CD14-positive monocyte (primary cell): Measurements from ENCODE around the gene MYH13. TPM values are rescaled to one million over a fixed set of nuclear protein-coding genes. Genes with fewer than 3 reads are reported as not detected.

Experiments
- DNase-seq, 3 donors: peaks; one replicate each; pipeline ENCODE4 v3.0.0-alpha.2; 2011 to 2022
- H2AFZ ChIP-seq: 2 replicates; pipeline ENCODE4 v1.6.0; 2012; ENCODE audit warnings: mild to moderate bottlenecking, low read depth, low read length, inconsistent platforms; ENCODE audit not compliant: insufficient read depth, poor library complexity, severe bottlenecking
- H3K27ac ChIP-seq, 2 donors: 1 replicate in 1 of 2; 2 replicates in 1 of 2; pipeline ENCODE4 v1.5.1; 2012 to 2013; ENCODE audit warnings: low read length in 2 of 2, control low read depth in 1 of 2, inconsistent platforms in 1 of 2, low read depth in 1 of 2, mild to moderate bottlenecking in 1 of 2
- H3K27me3 ChIP-seq, 2 donors: one replicate each; pipeline versions ENCODE4 v1.6.0 to v1.6.1; 2011 to 2013; ENCODE audit warnings: low read length in 2 of 2; ENCODE audit not compliant: control insufficient read depth in 2 of 2, insufficient read depth in 2 of 2
- H3K36me3 ChIP-seq, 2 donors: replicated peaks in 1 of 2; 1 replicate in 1 of 2; 2 replicates in 1 of 2; pipeline versions ENCODE4 v1.5.1 to v1.6.1; 2012 to 2013; ENCODE audit warnings: low read length in 2 of 2, control low read depth in 1 of 2, inconsistent platforms in 1 of 2, mild to moderate bottlenecking in 1 of 2; ENCODE audit not compliant: insufficient read depth in 2 of 2, control insufficient read depth in 1 of 2
- H3K4me1 ChIP-seq, 2 donors: 1 replicate in 1 of 2; 2 replicates in 1 of 2; pipeline versions ENCODE4 v1.5.1 to v1.6.1; 2012 to 2013; ENCODE audit warnings: low read length in 2 of 2, control low read depth in 1 of 2, inconsistent platforms in 1 of 2, mild to moderate bottlenecking in 1 of 2, moderate library complexity in 1 of 2; ENCODE audit not compliant: insufficient read depth in 2 of 2, control insufficient read depth in 1 of 2
- H3K4me2 ChIP-seq: replicated peaks from 2 replicates; pipeline ENCODE3; 2012; ENCODE audit warnings: low read length, moderate library complexity, mild to moderate bottlenecking; ENCODE audit not compliant: poor library complexity, severe bottlenecking; ENCODE audit errors: extremely low read depth
- H3K4me3 ChIP-seq, 3 experiments: fragments of 200-600 bp in 1 of 3; sonication (generic) in 1 of 3; replicated peaks in 1 of 3; 1 replicate in 2 of 3; 2 replicates in 1 of 3; pipeline ENCODE4 v1.5.1; 2011 to 2013; ENCODE audit warnings: low read length in 3 of 3, mild to moderate bottlenecking in 3 of 3, control low read depth in 2 of 3, low read depth in 2 of 3, inconsistent platforms in 1 of 3, moderate library complexity in 1 of 3
- H3K79me2 ChIP-seq: 2 replicates; pipeline ENCODE4 v1.6.0; 2012; ENCODE audit warnings: mild to moderate bottlenecking, control low read depth, inconsistent platforms, low read length, moderate library complexity; ENCODE audit not compliant: insufficient read depth
- H3K9ac ChIP-seq: 2 replicates; pipeline ENCODE4 v1.6.0; 2017; ENCODE audit warnings: low read length, mild to moderate bottlenecking; ENCODE audit not compliant: insufficient read depth, poor library complexity, severe bottlenecking
- H3K9me3 ChIP-seq, 2 donors: replicated peaks in 1 of 2; 1 replicate in 1 of 2; 2 replicates in 1 of 2; pipeline versions ENCODE4 v1.5.1 to v1.6.1; 2012 to 2013; ENCODE audit warnings: low read length in 2 of 2, control low read depth in 1 of 2; ENCODE audit not compliant: control insufficient read depth in 1 of 2, insufficient read depth in 1 of 2
- H4K20me1 ChIP-seq: 2 replicates; pipeline ENCODE4 v1.6.0; 2012; ENCODE audit warnings: mild to moderate bottlenecking, low read length, control low read depth, moderate library complexity; ENCODE audit not compliant: insufficient read depth
- H3K27ac Mint-ChIP-seq, 7 donors: one replicate each; pipeline ENCODE4 v1.8.0; 2020; ENCODE audit warnings: mild to moderate bottlenecking in 7 of 7, mixed read lengths in 7 of 7, moderate library complexity in 6 of 7, inconsistent platforms in 2 of 7
- H3K27me3 Mint-ChIP-seq, 3 donors: one replicate each; pipeline ENCODE4 v1.8.0; 2021 to 2022; ENCODE audit warnings: low read depth in 3 of 3, mild to moderate bottlenecking in 3 of 3, mixed read lengths in 3 of 3, moderate library complexity in 3 of 3, inconsistent platforms in 1 of 3
- H3K36me3 Mint-ChIP-seq, 2 donors: one replicate each; pipeline ENCODE4 v1.8.0; 2020; ENCODE audit warnings: mixed read lengths in 2 of 2, inconsistent platforms in 1 of 2, mild to moderate bottlenecking in 1 of 2
- H3K4me1 Mint-ChIP-seq: one replicate; pipeline ENCODE4 v1.8.0; 2020; ENCODE audit warnings: mild to moderate bottlenecking, mixed read lengths
- H3K4me3 Mint-ChIP-seq, 2 donors: one replicate each; pipeline ENCODE4 v1.8.0; 2020; ENCODE audit warnings: mild to moderate bottlenecking in 2 of 2, mixed read lengths in 2 of 2, moderate library complexity in 1 of 2
- H3K9me3 Mint-ChIP-seq, 7 donors: one replicate each; pipeline ENCODE4 v1.8.0; 2020 to 2022; ENCODE audit warnings: mixed read lengths in 7 of 7, mild to moderate bottlenecking in 6 of 7, moderate library complexity in 6 of 7, inconsistent platforms in 2 of 7
- WGBS: methylation state at CpG from one replicate; pipeline ENCODE4 v1.1.5; 2013; ENCODE audit warnings: missing lambda C conversion rate; ENCODE audit not compliant: insufficient coverage; 5-methylcytosine and 5-hydroxymethylcytosine counted together
- intact Hi-C, 2 donors: fragments of 100-400 bp; cut with micrococcal nuclease; formaldehyde crosslinking; loops; one replicate each; pipeline versions ENCODE4 v1.15.0 to v1.15.1; 2023
- polyA plus RNA-seq, 3 donors: library from polyadenylated mRNA; depleted of rRNA in 1 of 3; unstranded in 2 of 3; stranded (reverse) in 1 of 3; fragments of 300-500 nt in 2 of 3; fragments of >200 nt in 1 of 3; fragmentation: Illumina TruSeq in 2 of 3; gene quantifications; 1 replicate in 2 of 3; 2 replicates in 1 of 3; pipeline ENCODE4 v1.2.3, GENCODE V29; 2012 to 2021
- TF ChIP-seq, protein P1 (sequence below): fragments of 200-600 bp; IDR thresholded peaks from one replicate; pipeline ENCODE4 v1.8.0; 2022; ENCODE audit warnings: antibody characterized with exemption, mild to moderate bottlenecking

MYH13 gene
- polyA plus RNA-seq, 3 donors = not detected

- Mint-ChIP-seq H3K9me3 (peaks cover 0 to 4% (median 0%) of the 10 kb centered on the region in 7 donors), H3K4me1 (no peaks in the 10 kb centered on the region), H3K27ac (no peak overlapping the region), H3K36me3 (no peaks in the 10 kb centered on the region), H3K27me3 (peaks cover 3 to 6% (median 3%) of the 10 kb centered on the region in 3 donors), H3K4me3 (no peak overlapping the region)
- H3K4me2 ChIP-seq = no peak overlapping the region
- intact Hi-C loops = no loop called here
- H3K27me3 ChIP-seq = no peaks in the 10 kb centered on the region
- TF ChIP-seq, protein P1, sequence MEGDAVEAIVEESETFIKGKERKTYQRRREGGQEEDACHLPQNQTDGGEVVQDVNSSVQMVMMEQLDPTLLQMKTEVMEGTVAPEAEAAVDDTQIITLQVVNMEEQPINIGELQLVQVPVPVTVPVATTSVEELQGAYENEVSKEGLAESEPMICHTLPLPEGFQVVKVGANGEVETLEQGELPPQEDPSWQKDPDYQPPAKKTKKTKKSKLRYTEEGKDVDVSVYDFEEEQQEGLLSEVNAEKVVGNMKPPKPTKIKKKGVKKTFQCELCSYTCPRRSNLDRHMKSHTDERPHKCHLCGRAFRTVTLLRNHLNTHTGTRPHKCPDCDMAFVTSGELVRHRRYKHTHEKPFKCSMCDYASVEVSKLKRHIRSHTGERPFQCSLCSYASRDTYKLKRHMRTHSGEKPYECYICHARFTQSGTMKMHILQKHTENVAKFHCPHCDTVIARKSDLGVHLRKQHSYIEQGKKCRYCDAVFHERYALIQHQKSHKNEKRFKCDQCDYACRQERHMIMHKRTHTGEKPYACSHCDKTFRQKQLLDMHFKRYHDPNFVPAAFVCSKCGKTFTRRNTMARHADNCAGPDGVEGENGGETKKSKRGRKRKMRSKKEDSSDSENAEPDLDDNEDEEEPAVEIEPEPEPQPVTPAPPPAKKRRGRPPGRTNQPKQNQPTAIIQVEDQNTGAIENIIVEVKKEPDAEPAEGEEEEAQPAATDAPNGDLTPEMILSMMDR = no peak
- WGBS = 66% methylated on average over 3 of the region's 6 CpGs
- H3K9ac ChIP-seq = no peak overlapping the region
- no peaks in the 10 kb centered on the region for H3K9me3 ChIP-seq
- no peaks in the 10 kb centered on the region for H3K79me2 ChIP-seq
- no peak overlapping the region for H3K27ac ChIP-seq
- no peak overlapping the region for H3K4me3 ChIP-seq
- no peak for DNase-seq
- no peak overlapping the region for H2AFZ ChIP-seq
- H4K20me1 ChIP-seq = no peaks in the 10 kb centered on the region
- no peaks in the 10 kb centered on the region for H3K4me1 ChIP-seq
- no peaks in the 10 kb centered on the region for H3K36me3 ChIP-seq
These were observed 61.7 kb downstream of the MYH13 start for GRCh38 chr17:10311131-10311530.

- Histone ChIP-seq H3K4me1 (no peaks in the 10 kb centered on the region), H4K20me1 (no peaks in the 10 kb centered on the region), H3K27ac (no peak overlapping the region), H3K4me2 (no peak overlapping the region), H3K9ac (no peak overlapping the region), H3K79me2 (no peaks in the 10 kb centered on the region), H3K4me3 (no peak overlapping the region), H2AFZ (no peak overlapping the region), H3K27me3 (no peaks in the 10 kb centered on the region), H3K9me3 (no peaks in the 10 kb centered on the region), H3K36me3 (no peaks in the 10 kb centered on the region)
- H3K27me3 Mint-ChIP-seq = peaks cover 5 to 8% (median 6%) of the 10 kb centered on the region in 3 donors
- intact Hi-C loops = no loop called here
- WGBS = 96% methylated on average over 32 of the region's 44 CpGs
- H3K9me3 Mint-ChIP-seq = peaks cover 0 to 4% (median 0%) of the 10 kb centered on the region in 7 donors
- H3K27ac Mint-ChIP-seq = no peak overlapping the region
- H3K4me1 Mint-ChIP-seq = no peaks in the 10 kb centered on the region
- DNase-seq = no peak
- no peak overlapping the region for H3K4me3 Mint-ChIP-seq
- TF ChIP-seq, protein P1 = no peak
- no peaks in the 10 kb centered on the region for H3K36me3 Mint-ChIP-seq
These were observed 63.5 kb downstream of the MYH13 start for GRCh38 chr17:10309003-10309974.
